H1 (cell line): ENCODE data around the gene OGFR. TPM values are rescaled to one million over a fixed set of nuclear protein-coding genes. Genes with fewer than 3 reads are reported as not detected.

Source experiments
- CTCF ChIA-PET: fragments of 300-600 bp; sonication (Branson Sonifier 250); formaldehyde crosslinking; loops from one replicate; lab custom pipeline; 2021; ENCODE audit not compliant: partially characterized antibody; lab: Charles Lee
- POLR2A ChIA-PET: fragments of 300-600 bp; sonication (Branson Sonifier 250); formaldehyde crosslinking; loops from one replicate; lab custom pipeline; 2021; ENCODE audit warnings: inconsistent platforms; ENCODE audit not compliant: partially characterized antibody; lab: Charles Lee
- DNase-seq, 2 experiments: peaks; one replicate each; pipeline versions ENCODE4 v3.0.0 to v3.0.0-alpha.2; 2010 to 2022; ENCODE audit warnings: low spot score in 2 of 2, low read depth in 1 of 2, mixed read lengths in 1 of 2
- FAIRE-seq: peaks from 2 replicates; lab custom pipeline; 2011; peaks lifted over from hg19 to GRCh38; lab: Jason Lieb, UNC
- H2AFZ ChIP-seq: 2 replicates; pipeline ENCODE4 v1.8.1; 2012; ENCODE audit warnings: low read length, inconsistent platforms
- H2AK5ac ChIP-seq: 2 replicates; pipeline ENCODE4 v1.6.1; 2013; ENCODE audit warnings: low read depth, low read length
- H2BK120ac ChIP-seq: replicated peaks from 2 replicates; pipeline ENCODE3; 2013; ENCODE audit warnings: low read depth, low read length, inconsistent platforms
- H2BK12ac ChIP-seq: 2 replicates; pipeline ENCODE4 v1.6.1; 2013; ENCODE audit warnings: low read depth, low read length
- H2BK15ac ChIP-seq: 2 replicates; pipeline ENCODE4 v1.6.1; 2013; ENCODE audit warnings: low read length
- H2BK20ac ChIP-seq: 2 replicates; pipeline ENCODE4 v1.6.1; 2013; ENCODE audit warnings: low read length
- H2BK5ac ChIP-seq: 2 replicates; pipeline ENCODE4 v1.6.1; 2013; ENCODE audit warnings: low read depth, low read length
- H3K14ac ChIP-seq: 2 replicates; pipeline ENCODE4 v1.6.1; 2013; ENCODE audit warnings: inconsistent platforms; ENCODE audit not compliant: insufficient read length
- H3K18ac ChIP-seq: 2 replicates; pipeline ENCODE4 v1.6.1; 2013; ENCODE audit warnings: low read length; ENCODE audit errors: extremely low read depth
- H3K23ac ChIP-seq: 2 replicates; pipeline ENCODE4 v1.6.1; 2013; ENCODE audit warnings: inconsistent platforms; ENCODE audit not compliant: insufficient read length
- H3K23me2 ChIP-seq: 2 replicates; pipeline ENCODE4 v1.6.1; 2013; ENCODE audit warnings: low read depth, low read length
- H3K27ac ChIP-seq: 2 replicates; pipeline ENCODE4 v1.6.1; 2011; ENCODE audit warnings: low read depth, low read length, inconsistent platforms
- H3K27me3 ChIP-seq, 4 experiments: replicated peaks in 1 of 4; 1 replicate in 1 of 4; 2 replicates in 3 of 4; pipeline versions ENCODE4 v1.6.1 to v1.8.1; 2011 to 2013; ENCODE audit warnings: low read length in 3 of 4, mild to moderate bottlenecking in 3 of 4, inconsistent platforms in 2 of 4, mixed read lengths in 2 of 4, moderate library complexity in 1 of 4; ENCODE audit not compliant: control insufficient read depth in 3 of 4, insufficient read depth in 3 of 4; ENCODE audit errors: extremely low read depth in 1 of 4
- H3K36me3 ChIP-seq, 4 experiments: 2 replicates each; pipeline versions ENCODE4 v1.6.1 to v1.8.1; 2011 to 2013; ENCODE audit warnings: mild to moderate bottlenecking in 4 of 4, low read length in 3 of 4, moderate library complexity in 2 of 4, control low read depth in 1 of 4, inconsistent platforms in 1 of 4; ENCODE audit not compliant: insufficient read depth in 4 of 4, control insufficient read depth in 2 of 4
- H3K4ac ChIP-seq: replicated peaks from 2 replicates; pipeline ENCODE3; 2013; ENCODE audit warnings: low read length, low read depth, mixed read lengths, inconsistent platforms; ENCODE audit not compliant: insufficient read length
- H3K4me1 ChIP-seq, 4 experiments: replicated peaks in 1 of 4; 1 replicate in 1 of 4; 2 replicates in 3 of 4; pipeline versions ENCODE4 v1.6.1 to v1.8.1; 2011 to 2013; ENCODE audit warnings: low read length in 3 of 4, inconsistent platforms in 2 of 4, mixed read lengths in 1 of 4; ENCODE audit not compliant: insufficient read depth in 4 of 4, control insufficient read depth in 3 of 4
- H3K4me2 ChIP-seq, 2 experiments: 2 replicates each; pipeline versions ENCODE4 v1.6.1 to v1.8.1; 2011 to 2013; ENCODE audit warnings: low read depth in 2 of 2, low read length in 2 of 2, control low read depth in 1 of 2, inconsistent platforms in 1 of 2, mild to moderate bottlenecking in 1 of 2; ENCODE audit not compliant: insufficient read depth in 1 of 2
- H3K4me3 ChIP-seq, 4 experiments: fragments of 200-600, 300-600 bp in 1 of 4; sonication (generic), shearing (Covaris generic), sonication (Bioruptor Twin) in 1 of 4; 2 replicates each; pipeline versions ENCODE4 v1.5.1 to v1.8.1; 2011 to 2016; ENCODE audit warnings: low read length in 4 of 4, low read depth in 3 of 4, control low read depth in 2 of 4, inconsistent platforms in 2 of 4, mild to moderate bottlenecking in 2 of 4, mixed read lengths in 1 of 4, moderate library complexity in 1 of 4; ENCODE audit not compliant: insufficient read depth in 2 of 4; ENCODE audit errors: extremely low read depth in 1 of 4
- H3K56ac ChIP-seq: replicated peaks from 2 replicates; pipeline ENCODE3; 2013; ENCODE audit warnings: low read depth, mild to moderate bottlenecking, mixed read lengths, low read length, inconsistent platforms; ENCODE audit not compliant: insufficient read length
- H3K79me1 ChIP-seq: 2 replicates; pipeline ENCODE4 v1.6.1; 2013; ENCODE audit warnings: low read depth, low read length, control low read depth
- H3K79me2 ChIP-seq, 2 experiments: 2 replicates each; pipeline versions ENCODE4 v1.6.1 to v1.8.1; 2012 to 2013; ENCODE audit warnings: low read length in 2 of 2, mild to moderate bottlenecking in 2 of 2, inconsistent platforms in 1 of 2; ENCODE audit not compliant: insufficient read depth in 2 of 2, control insufficient read depth in 1 of 2
- H3K9ac ChIP-seq, 4 experiments: replicated peaks in 1 of 4; 1 replicate in 1 of 4; 2 replicates in 3 of 4; pipeline versions ENCODE4 v1.6.1 to v1.8.1; 2011 to 2013; ENCODE audit warnings: low read depth in 3 of 4, low read length in 3 of 4, control low read depth in 2 of 4, mild to moderate bottlenecking in 2 of 4, moderate library complexity in 2 of 4, inconsistent platforms in 1 of 4; ENCODE audit errors: extremely low read depth in 1 of 4
- H3K9me3 ChIP-seq, 2 experiments: 2 replicates each; pipeline versions ENCODE4 v1.6.1 to v1.8.1; 2012 to 2013; ENCODE audit warnings: mild to moderate bottlenecking in 2 of 2, moderate library complexity in 2 of 2, control low read depth in 1 of 2, inconsistent platforms in 1 of 2, low read depth in 1 of 2, low read length in 1 of 2, mixed read lengths in 1 of 2; ENCODE audit not compliant: insufficient read depth in 2 of 2
- H4K20me1 ChIP-seq, 2 experiments: replicated peaks in 1 of 2; 2 replicates each; pipeline versions ENCODE3 to v1.8.1; 2011 to 2013; ENCODE audit warnings: inconsistent platforms in 2 of 2, low read length in 2 of 2, mild to moderate bottlenecking in 1 of 2; ENCODE audit not compliant: insufficient read depth in 2 of 2, control insufficient read depth in 1 of 2
- H4K5ac ChIP-seq: 2 replicates; pipeline ENCODE4 v1.6.1; 2013; ENCODE audit warnings: low read length, low read depth, mixed read lengths, inconsistent platforms; ENCODE audit not compliant: insufficient read length
- H4K8ac ChIP-seq: 2 replicates; pipeline ENCODE4 v1.8.0; 2013; ENCODE audit warnings: mild to moderate bottlenecking, moderate library complexity, low read length, inconsistent platforms; ENCODE audit not compliant: insufficient read depth; ENCODE audit errors: extremely low read depth
- H4K91ac ChIP-seq: replicated peaks from 2 replicates; pipeline ENCODE3; 2013; ENCODE audit warnings: low read length, mixed read lengths, inconsistent platforms; ENCODE audit not compliant: insufficient read length
- E2F6 ChIP-seq: IDR thresholded peaks from 2 replicates; pipeline ENCODE4 v1.6.1; 2012; ENCODE audit warnings: inconsistent platforms
- EP300 ChIP-seq, 2 experiments: IDR thresholded peaks; 1 replicate in 1 of 2; 2 replicates in 1 of 2; pipeline ENCODE4 v1.6.1; 2011 to 2012; ENCODE audit warnings: low read depth in 2 of 2, low read length in 2 of 2, mild to moderate bottlenecking in 2 of 2, borderline replicate concordance in 1 of 2, inconsistent platforms in 1 of 2, moderate library complexity in 1 of 2
- GTF2F1 ChIP-seq: IDR thresholded peaks from 2 replicates; pipeline ENCODE4 v1.6.1; 2012; ENCODE audit warnings: low read depth, low read length, improper control_type of control experiment, borderline replicate concordance
- NRF1 ChIP-seq: IDR thresholded peaks from 2 replicates; pipeline ENCODE4 v1.6.1; 2011; ENCODE audit warnings: mild to moderate bottlenecking, low read depth, low read length, improper control_type of control experiment
- POLR2A ChIP-seq, 2 experiments: IDR thresholded peaks; 1 replicate in 1 of 2; 2 replicates in 1 of 2; pipeline ENCODE4 v1.6.1; 2011; ENCODE audit warnings: low read depth in 2 of 2, low read length in 2 of 2, mild to moderate bottlenecking in 2 of 2; ENCODE audit errors: control extremely low read depth in 1 of 2
- POLR2AphosphoS5 ChIP-seq: IDR thresholded peaks from 2 replicates; pipeline ENCODE4 v1.6.1; 2011; ENCODE audit warnings: low read depth, low read length
- SIRT6 ChIP-seq: IDR thresholded peaks from one replicate; pipeline ENCODE4 v1.7.1; 2012; ENCODE audit warnings: low read length, inconsistent platforms
- SP1 ChIP-seq: IDR thresholded peaks from 2 replicates; pipeline ENCODE4 v1.6.1; 2011; ENCODE audit warnings: low read depth, low read length
- SRF ChIP-seq: IDR thresholded peaks from 2 replicates; pipeline ENCODE4 v1.6.1; 2011; ENCODE audit warnings: mild to moderate bottlenecking, low read depth, low read length, moderate library complexity
- TBP ChIP-seq: IDR thresholded peaks from 2 replicates; pipeline ENCODE4 v1.6.1; 2011; ENCODE audit warnings: low read depth, low read length, improper control_type of control experiment
- YY1 ChIP-seq: IDR thresholded peaks from 2 replicates; pipeline ENCODE4 v1.6.1; 2011; ENCODE audit warnings: low read depth, mild to moderate bottlenecking, low read length
- WGBS, 2 experiments: shearing (Covaris generic) in 1 of 2; methylation state at CpG; one replicate each; pipeline versions ENCODE4 v1.1.6 to v1.1.7; 2013 to 2015; ENCODE audit warnings: low lambda C conversion rate in 2 of 2, mixed read lengths in 2 of 2, inconsistent platforms in 1 of 2, low coverage in 1 of 2, missing lambda C conversion rate in 1 of 2; ENCODE audit not compliant: insufficient replicate concordance in 2 of 2, insufficient coverage in 1 of 2, insufficient read length in 1 of 2; ENCODE audit errors: extremely low coverage in 1 of 2, missing lambda C conversion rate in 1 of 2; 5-methylcytosine and 5-hydroxymethylcytosine counted together
- polyA plus RNA-seq, 7 experiments: library from polyadenylated mRNA; depleted of rRNA in 3 of 7; stranded (reverse) in 5 of 7; unstranded in 2 of 7; fragments of >200 nt in 5 of 7; fragments of 200-250 nt in 2 of 7; gene quantifications; 1 replicate in 5 of 7; 2 replicates in 1 of 7; 4 replicates in 1 of 7; pipeline versions ENCODE4 v1.2.1 to v1.2.3, GENCODE V29; 2011 to 2013; ENCODE audit warnings: missing spikeins in 2 of 7, mixed read lengths in 2 of 7
- total RNA-seq: library from RNA; stranded (reverse); fragmentation: NEBNext Ultra II Directional; extraction: Animal tissue kit (Norgen Biotek cat#: 25700); gene quantifications from 2 replicates; pipeline ENCODE4 v1.2.1, GENCODE V29; 2021
- TF ChIP-seq, protein P1 (sequence below): IDR thresholded peaks from 2 replicates; pipeline ENCODE4 v1.6.1; 2011; ENCODE audit warnings: low read length, improper control_type of control experiment

OGFR gene
- total and polyA plus RNA-seq, 2 of the 8 experiments (the other 6 are each of a cell fraction or from before 2014, with no cell fraction given): 13.9 to 25.1 TPM

GRCh38 chr20:62846166-62846890 is 41.7 kb downstream of the OGFR start:
- peaks cover 0 to 7% (median 1%) of the 10 kb centered on the region in 4 experiments; a peak in 2 of 8 replicates for H3K36me3 ChIP-seq
- ChIA-PET POLR2A (interaction anchor here (0.9 to 3.1 kb wide), 5 partner anchors 11 to 91 kb away, joined by 3 to 9 read pairs (median 4); partner anchors contain the start of gene GID8), CTCF (interaction anchor here (1.1 to 2.9 kb wide), 11 partner anchors 7 to 163 kb away, joined by 3 to 27 read pairs (median 3); no protein-coding TSS in a partner anchor)
- WGBS, 2 experiments: 95% methylated on average over 16 of the region's 19 CpGs; no CpG with 5 or more reads in 1 of the 2 experiments
- no peak overlapping the region for H4K91ac ChIP-seq
- H3K27me3 ChIP-seq: no peaks in the 10 kb centered on the region
- no peak overlapping the region for H2BK120ac ChIP-seq
- DNase-seq (no peak), FAIRE-seq (no peak)
- no peak overlapping the region for H3K9ac ChIP-seq
- no peaks in the 10 kb centered on the region for H3K79me2 ChIP-seq
- H3K27ac ChIP-seq: no peak overlapping the region
- no peak overlapping the region for H3K4me2 ChIP-seq
- H2BK12ac ChIP-seq: no peak overlapping the region
- H3K23ac ChIP-seq: no peak overlapping the region
- H2AFZ ChIP-seq: no peak overlapping the region
- no peak overlapping the region for H3K4ac ChIP-seq
- H3K18ac ChIP-seq: no peak overlapping the region
- H3K9me3 ChIP-seq: no peaks in the 10 kb centered on the region
- H4K5ac ChIP-seq: no peak overlapping the region
- no peak overlapping the region for H2AK5ac ChIP-seq
- peaks cover 2% of the 10 kb centered on the region; the same call in 1 of the 2 replicates for H3K79me1 ChIP-seq
- peaks cover 4 to 5% of the 10 kb centered on the region in 2 experiments for H4K20me1 ChIP-seq
- H2BK20ac ChIP-seq: no peak overlapping the region
- no peak overlapping the region for H4K8ac ChIP-seq
- H3K14ac ChIP-seq: no peak overlapping the region
- no peaks in the 10 kb centered on the region for H3K23me2 ChIP-seq
- H2BK5ac ChIP-seq: no peak overlapping the region
- peaks cover 0 to 3% (median 0%) of the 10 kb centered on the region in 4 experiments; a peak in 3 of 7 replicates for H3K4me1 ChIP-seq
- no peak overlapping the region for H3K56ac ChIP-seq
- H2BK15ac ChIP-seq: no peak overlapping the region
- no peak overlapping the region for H3K4me3 ChIP-seq
- TF ChIP-seq EP300 (IDR thresholded peaks at IDR 0.05; ENCODE audit: borderline replicate concordance in 1 of 2, low read depth in 2 of 2, low read length in 2 of 2) (no peak), GTF2F1 (no peak), TBP (no peak), E2F6 (no peak), YY1 (no peak), SRF (no peak), SIRT6 (no peak), POLR2A (IDR thresholded peaks at IDR 0.05; ENCODE audit: control extremely low read depth in 1 of 2, low read depth in 2 of 2, low read length in 2 of 2) (no peak), SP1 (no peak), POLR2AphosphoS5 (no peak), NRF1 (no peak)
- TF ChIP-seq, protein P1, sequence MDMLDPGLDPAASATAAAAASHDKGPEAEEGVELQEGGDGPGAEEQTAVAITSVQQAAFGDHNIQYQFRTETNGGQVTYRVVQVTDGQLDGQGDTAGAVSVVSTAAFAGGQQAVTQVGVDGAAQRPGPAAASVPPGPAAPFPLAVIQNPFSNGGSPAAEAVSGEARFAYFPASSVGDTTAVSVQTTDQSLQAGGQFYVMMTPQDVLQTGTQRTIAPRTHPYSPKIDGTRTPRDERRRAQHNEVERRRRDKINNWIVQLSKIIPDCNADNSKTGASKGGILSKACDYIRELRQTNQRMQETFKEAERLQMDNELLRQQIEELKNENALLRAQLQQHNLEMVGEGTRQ: no peak
